Hematopoietic multipotent progenitor cell treated with erythropoietin and hydrocortisone succinate and interleukin-3 and kit ligand, for 4 days (in vitro differentiated cells): Measurements from ENCODE around the gene DCLK3.

Experiments
- DNase-seq: peaks from one replicate; pipeline ENCODE4 v3.0.0-alpha.2; 2015

Gene DCLK3, protein sequence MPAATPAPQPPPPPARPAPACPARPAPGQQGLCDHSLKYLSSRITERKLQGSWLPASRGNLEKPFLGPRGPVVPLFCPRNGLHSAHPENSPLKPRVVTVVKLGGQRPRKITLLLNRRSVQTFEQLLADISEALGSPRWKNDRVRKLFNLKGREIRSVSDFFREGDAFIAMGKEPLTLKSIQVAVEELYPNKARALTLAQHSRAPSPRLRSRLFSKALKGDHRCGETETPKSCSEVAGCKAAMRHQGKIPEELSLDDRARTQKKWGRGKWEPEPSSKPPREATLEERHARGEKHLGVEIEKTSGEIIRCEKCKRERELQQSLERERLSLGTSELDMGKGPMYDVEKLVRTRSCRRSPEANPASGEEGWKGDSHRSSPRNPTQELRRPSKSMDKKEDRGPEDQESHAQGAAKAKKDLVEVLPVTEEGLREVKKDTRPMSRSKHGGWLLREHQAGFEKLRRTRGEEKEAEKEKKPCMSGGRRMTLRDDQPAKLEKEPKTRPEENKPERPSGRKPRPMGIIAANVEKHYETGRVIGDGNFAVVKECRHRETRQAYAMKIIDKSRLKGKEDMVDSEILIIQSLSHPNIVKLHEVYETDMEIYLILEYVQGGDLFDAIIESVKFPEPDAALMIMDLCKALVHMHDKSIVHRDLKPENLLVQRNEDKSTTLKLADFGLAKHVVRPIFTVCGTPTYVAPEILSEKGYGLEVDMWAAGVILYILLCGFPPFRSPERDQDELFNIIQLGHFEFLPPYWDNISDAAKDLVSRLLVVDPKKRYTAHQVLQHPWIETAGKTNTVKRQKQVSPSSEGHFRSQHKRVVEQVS

DNA sequence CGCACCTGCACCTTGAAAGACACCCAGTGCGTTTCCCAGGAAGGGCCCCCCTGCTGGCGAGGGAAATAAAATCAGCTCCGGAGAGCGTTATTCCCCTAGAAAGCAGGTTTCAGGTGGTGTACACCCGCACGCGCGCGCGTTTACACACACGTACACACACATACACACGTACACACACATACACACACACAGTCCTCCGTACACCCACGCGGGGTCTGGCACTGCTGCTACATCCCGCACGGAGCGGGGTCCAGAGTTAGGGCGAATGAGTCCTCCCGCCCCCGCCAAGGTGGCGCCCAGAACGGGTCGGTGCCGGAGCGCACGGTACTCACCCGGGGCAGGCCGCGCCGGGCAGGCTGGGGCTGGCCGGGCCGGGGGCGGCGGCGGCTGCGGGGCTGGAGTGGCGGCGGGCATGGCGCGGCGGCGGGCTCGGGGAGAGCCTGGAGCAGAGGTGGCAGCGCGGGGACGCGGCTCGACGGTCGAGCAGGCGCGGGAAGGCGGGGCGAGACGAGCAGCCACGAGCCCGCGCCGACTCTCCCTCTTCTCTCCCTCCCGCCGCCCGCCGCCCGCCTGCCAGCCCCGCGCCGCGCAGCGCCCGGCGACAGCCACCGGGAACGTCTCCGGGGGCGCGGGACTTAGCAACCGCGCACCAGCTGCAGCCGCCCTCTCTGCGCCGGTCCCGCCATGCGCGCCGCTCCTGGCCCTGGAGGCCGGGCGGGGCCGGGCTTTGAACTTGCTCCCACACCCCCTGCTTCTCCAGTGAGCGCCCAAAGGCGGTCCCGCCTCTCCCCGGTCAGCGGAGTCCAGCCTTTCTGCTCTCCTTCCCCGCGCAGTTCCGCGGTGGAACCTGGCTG is at the start of gene DCLK3:
Gene DCLK3, minus strand, starts transcription at position 704 of the 854 bp plus-strand sequence. Its CDS starts 290 bp downstream, at position 414.
- DNase-seq, result peak; percentile 38

DNA sequence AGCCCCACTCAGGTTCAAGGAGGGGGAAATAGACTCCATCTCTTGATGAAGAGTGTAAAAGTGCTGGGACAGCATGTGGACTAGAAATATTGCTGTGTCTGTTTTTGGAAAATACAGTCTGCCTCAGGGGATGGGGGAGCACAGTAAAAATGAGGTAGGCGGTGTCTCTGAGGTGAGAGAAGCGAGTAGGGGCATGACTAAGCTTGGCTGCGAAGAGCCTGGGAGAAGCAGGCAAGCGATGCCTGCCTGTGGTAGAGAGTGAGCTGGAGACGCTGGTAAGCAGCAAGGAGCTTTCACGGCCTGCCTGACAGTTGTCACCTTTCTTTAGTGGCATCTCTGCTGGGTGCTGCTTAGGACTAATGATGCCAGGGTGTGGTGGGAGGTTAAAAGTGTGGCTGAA is 49.0 kb upstream of the DCLK3 start:
- no peak for DNase-seq

DNA sequence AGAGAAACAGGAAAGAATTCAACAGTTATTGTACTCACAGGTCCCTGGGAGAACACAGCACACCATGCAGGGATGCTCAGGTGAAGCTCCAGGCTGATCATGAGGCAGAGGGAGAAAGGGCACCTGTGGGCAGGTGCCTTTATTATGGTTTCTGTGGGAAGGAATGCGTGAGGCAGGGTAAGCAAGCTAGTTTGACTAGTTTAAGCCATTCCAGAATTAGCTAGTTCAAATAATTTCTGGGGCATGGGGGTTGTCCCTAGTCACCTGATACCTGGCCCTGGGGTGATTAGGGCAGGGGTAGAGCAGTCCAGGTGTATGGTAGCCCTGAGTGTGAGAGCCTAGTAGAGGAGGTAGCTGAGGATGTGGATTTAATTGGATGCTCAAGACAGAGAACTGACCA is 47.9 kb upstream of the DCLK3 start:
- DNase-seq, result no peak

DNA sequence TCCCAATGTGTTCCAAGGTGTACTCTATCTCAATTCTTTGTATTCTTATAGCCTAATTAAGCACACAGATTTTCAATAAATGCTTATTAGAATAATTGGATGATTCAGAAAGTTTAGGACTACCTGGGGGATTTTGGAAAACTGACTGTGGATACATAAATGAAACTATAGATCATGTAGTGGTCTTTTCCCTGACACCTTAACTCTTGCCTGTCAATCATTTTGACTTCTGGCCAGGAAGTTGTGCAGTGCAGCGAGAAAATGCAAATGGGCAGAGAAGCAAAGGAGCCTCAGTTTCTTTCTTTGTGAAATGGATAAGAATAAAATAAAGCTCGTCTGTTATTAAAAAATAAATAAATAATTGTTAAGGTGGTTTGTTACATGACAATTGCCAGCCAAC is 47.4 kb upstream of the DCLK3 start:
- DNase-seq, result no peak

DNA sequence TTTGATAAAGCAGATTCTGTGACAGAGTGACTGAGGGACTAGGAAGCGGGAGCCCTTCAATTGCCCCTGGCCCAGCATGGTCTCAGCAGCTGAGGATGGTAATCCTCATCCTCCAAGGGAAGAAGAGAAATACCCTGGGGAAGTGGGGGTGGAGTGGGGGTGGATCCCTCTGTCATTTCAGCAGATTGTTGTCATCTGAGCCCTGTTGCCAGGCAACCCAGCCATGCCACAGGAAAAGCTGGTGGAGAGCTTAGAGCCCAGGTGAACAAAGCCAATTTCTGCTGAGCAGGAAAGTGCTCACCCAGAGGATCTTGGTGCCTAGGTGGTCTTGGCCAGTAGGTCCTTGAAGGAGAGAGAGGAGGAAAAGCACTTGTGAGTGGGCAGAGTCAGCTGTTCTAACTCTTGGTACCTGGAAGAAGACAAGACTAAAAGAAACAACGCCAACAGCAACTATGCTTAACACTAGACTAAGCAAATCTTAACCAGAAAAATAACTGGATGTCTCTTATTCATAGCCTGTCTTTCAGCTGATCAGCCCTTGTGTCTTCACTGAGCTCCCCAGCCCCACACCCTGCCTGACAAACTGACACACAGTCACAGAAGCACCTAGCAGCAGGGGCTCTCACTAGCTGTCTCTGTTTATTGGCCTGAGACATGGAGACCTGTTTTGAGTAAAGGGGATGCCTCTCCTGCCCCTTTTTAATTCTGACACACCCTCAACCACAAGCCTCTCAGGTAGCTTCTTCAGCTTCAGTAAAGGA is 40.1 kb upstream of the DCLK3 start:
- DNase-seq, result no peak

DNA sequence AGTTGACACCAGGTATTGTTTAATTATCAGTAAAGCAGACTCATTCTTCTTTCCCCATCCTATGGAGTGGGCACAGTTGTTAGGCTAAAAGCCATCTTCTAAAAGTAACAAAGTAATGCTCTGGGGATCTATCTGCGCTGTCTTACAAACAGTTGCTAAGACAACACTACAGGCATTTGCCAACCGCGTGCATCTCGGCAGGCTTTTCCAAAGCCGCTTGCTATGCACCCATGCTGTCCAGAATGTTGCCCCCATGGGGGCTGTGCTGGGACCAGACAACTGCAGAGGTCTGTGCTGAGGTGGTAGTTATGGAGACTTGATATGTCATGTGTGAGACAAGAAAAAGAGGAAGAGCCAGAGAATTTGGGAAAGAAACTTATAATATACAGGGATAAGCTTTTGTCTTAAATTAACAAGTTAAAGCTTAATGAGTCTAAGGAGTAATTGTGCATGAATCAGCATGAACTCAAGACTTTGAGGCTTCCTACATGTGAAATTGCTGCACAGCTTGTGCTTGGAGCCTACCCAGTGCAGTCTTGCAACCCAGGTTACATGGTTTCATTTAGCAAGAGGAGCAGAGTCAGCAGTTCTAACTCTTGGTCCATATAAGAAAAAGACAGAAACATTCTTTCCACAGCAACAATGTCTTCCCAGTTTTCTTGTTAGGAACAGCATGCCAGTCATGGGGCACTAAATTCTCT is 38.9 kb upstream of the DCLK3 start:
- DNase-seq, result no peak

DNA sequence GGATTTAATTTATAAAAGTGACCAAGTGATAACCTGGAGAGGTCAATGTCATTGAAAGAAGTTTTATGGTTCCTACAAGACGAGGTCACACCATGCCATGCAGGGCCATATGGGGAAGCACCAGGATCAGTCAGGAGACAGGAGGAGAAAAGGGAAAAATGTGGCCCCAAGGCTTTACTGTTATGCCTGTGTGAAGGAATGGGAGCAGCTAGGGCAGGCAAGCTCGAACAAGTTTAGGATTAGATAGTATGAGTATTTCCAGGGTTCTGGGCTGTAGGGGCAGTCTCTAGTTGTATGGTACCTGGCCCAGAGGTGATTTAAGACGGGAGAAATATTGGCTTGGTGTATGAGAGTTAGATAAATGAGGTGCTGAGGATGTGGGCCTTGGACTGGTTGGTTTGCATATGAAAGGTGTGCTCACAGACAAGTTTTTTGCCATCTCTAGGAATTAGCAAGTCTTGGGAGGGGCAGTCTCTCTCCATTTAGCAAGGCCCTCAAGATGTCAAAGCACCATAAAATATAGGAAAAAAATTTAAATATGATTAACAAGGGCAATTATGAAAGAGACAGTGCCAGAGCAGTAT is 36.3 kb upstream of the DCLK3 start:
- DNase-seq, result no peak

DNA sequence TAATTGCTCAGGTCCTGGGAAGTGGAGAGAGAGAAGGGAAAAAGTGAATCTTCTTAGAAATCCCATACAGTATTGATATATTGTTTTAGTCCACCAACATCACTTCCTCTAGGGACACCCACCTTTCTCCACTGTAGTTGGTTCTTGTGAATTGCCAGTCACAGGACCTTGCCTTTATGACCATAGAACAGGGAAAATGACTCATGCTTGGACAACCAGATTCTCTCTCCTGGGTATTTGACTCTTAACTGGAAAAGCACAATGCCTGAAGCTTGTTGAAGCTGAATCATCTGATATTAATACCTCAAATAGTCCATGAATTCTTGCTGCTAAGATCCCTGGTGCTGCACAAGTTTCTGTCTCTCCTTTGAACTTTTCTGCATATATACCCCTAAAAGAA is 32.5 kb upstream of the DCLK3 start:
- no peak for DNase-seq

DNA sequence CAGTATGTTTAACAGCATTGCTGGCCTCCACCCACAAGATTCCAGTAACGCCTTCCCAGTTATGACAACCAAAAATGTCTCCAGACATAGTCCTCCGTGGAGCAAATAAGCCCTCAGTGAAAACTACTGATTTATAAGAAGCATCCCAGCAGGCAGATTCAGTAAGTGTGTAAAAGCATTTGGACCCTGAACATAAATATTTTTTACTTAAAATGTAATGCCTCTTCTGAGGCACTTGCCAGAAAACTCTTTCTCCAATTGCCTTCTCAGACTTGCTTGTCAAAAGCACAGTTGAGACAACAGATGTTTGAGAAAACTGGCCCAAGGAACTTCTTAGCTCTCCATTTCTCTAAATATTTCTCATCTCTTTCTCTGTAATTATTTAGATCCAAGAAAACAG is 31.8 kb upstream of the DCLK3 start:
- no peak for DNase-seq

DNA sequence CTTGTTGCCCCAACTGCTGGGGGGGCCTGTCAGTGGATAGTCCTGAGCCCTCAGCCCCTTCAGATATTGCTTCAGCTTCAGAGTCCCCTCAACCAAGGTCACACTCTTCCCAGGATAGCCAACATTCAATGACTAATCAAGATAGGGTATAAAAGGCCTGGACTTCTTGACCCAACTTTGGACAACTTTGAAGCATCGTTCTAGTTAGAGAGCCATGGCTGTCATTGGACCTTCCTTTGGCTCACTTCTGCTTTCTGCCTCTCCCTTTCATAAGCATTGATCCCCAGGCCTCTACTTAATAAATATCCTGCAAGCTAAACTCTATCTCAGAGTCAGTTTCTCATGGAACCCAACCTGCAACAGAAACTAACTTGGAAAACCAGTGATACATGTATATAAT is 31.3 kb upstream of the DCLK3 start:
- no peak for DNase-seq

DNA sequence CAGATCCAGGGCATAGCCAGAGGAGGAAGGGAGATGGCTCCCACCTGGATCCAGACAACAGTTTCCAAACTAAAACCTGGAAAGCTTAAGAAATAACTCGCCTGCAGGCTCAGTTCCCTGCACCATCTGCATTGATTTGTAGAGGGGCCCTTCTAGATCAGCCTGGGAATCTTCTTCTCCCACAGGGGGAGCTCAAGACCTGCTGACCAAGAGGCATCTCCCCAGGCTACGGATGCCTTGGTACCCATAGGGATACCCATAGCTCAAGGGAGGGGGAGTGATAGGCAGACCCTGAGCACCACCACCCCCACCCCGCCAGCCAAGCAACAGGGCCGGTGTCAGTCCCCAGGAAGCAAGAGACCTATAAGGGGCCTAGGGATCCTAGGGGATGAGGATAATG is 28.0 kb upstream of the DCLK3 start:
- DNase-seq, result peak; percentile 68

DNA sequence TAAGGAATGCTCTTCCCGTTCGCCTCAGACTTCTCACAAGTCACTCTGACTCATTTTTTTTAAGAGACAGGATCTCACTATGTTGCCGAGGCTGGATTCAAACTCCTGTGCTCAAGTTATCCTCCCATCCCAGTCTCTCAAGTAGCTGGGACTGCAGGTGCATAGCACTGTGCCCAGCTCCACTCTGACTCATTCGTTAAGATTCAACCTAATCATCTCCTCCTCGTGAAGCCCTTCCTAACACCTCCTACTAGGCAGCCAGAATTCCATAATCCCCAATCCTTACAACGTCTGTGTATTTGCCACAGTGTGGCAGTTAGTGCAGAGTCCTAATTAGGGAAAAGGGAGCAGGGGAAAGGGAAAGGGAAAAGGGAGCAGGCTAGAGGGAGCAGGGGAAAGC is 26.4 kb upstream of the DCLK3 start:
- DNase-seq, result no peak

DNA sequence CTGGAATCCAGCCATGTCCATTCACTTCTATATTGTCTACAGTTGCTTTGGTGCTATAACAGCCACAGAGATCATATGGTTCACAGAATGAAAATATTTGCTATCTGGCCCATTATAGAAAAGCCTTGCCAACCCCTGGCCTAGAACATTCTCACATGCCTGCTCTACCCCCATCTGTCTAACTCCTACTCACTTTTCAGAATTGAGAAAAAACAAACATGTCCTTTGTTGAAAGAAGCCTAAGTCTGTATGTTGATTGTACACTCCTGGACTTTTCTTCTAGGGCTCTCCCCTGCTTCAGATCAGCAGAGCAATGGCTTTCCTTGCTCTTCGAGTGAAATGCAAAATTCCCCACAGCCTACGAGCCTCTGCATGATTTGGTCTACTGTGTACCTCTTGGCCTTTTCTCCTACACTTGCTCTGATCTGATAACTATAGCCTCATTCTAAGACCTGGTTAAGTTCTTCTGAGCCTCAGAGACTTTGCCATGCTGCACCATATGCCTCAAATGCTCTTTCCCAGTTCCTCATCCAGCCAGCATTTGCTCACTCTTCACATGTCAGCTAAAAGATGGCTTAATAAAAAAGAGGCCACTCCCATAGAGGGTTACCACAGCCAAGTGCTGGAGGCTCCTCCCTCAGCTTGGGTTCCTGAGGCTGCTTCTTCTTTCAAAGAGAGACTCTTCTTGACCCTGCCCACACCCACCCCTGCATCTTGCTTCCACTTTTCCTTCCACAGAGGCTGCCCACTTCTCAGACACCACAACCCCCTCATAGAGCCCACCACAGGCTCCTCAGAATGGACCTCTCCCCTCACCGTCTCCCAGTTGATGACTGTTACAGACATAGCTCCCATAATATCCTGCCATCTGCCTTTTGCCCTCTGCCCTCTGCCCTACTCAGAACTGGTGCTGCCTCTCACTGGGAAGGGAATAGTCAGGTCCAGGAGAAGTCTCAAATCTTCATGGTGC is 22.9 kb upstream of the DCLK3 start:
- peak; percentile 64 for DNase-seq

DNA sequence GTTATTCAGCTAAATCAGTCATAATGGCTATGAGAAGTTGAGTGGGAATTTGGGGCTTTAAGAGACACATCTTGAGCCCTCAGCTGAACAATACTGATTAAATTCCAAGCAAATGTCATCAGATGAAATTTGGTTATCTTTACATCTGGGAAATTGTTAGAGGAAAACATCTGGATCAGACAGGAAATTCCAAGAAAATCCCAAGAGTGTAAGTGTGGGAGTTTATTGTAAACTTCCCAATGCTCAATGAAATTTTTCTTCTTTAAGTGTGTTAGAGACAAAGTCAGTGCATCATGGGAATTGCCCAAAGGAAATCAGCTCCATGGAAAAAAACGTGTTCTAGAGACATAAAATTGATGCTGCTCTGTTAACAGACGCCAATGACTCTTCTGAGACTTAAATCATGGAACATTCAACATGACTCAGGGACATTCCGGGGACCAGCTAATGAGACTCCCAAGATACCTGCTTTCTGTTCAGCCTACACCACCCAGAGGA is 19.8 kb upstream of the DCLK3 start:
- DNase-seq, result no peak

DNA sequence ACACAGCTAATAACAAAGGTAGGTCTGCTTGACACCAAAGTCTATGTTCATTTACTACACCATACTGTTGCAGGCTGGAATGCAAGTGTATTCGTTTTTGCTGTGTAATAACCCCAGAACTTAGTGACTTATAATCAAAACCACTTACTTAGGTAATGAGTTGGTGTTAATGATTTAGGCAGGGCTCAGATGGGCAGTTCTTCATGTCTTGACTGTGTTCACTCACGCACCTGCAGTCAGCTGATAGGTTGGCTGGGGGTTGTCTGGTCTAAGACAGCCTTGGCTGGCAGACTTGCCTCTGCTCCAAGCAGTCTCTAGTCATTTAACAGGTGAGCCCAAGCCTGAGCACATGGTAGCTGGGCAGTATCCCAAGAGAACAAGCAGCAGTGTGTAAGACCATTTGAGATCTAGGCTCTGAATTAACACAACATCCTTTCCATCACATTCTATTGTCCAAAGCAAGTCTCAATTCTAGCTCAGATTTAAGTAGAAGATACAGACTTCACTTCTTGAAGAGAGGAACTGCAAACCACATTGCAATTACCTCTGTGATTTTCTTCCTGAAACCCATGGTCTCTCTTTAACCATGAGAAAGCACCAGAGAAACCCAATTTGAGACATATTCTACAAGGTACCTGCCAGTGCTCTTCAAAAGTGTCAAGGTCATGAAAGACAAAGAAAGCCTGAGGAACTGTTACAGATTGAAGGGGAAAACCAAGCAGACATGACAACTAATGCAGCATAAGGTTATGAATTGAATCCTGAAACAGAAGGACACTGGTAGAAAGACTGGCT is 13.3 kb upstream of the DCLK3 start:
- DNase-seq, result no peak

DNA sequence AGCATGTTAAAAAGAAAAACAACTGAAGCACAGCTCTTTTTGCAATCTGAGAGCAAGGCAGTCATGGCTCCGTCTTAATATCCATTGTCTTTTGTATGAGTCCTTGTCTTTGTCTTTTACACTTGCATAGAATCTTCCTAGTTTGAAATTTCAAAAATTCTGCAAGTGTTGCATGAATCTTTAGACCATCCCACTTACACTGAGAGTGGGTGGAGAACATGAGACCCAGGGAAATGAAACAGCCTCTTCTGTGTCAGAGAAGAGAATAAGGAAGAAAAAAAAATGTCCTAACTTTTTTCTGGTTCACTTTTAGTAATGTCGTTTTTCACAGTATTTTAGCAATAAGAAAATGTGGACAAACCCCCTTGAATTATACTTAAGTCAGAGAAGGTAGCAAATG is 12.1 kb upstream of the DCLK3 start:
- DNase-seq, result no peak

DNA sequence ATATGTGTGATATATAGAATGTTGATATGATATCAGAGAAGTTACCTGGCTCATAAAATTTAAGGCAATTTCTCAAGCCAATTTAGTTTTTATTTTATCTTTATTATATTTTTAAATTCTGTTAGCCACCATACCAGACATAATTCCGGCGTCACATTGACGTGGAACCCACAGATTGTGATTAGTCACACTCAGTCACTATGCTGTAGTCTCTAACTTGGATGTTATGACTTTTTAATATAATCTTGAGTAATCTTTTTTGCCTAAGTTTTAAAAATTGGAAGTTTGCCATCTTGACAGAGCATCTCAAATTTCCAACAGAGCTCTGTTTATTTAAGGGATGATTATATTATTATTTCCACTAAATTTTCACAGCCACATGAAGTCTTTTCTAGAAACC is 9.7 kb upstream of the DCLK3 start:
- DNase-seq, result no peak

DNA sequence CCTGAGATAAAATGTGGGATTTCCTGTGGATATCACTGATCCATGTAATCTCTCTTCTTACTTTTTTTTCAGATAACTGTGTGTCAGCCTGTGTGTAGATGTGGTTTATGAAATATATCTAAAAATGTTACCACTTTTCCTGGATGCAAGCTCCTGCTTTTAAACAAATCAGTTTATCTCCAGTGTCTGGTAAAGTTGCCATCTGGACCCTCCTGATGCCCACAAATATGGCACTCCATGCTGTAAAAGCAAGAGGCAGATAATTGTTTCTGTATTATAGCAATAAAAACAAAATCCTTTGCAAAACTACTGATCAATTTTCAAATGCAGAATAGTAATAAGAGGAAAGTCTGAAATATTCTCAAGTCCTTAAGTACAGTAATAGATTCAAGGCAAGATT is 7.6 kb upstream of the DCLK3 start:
- no peak for DNase-seq

DNA sequence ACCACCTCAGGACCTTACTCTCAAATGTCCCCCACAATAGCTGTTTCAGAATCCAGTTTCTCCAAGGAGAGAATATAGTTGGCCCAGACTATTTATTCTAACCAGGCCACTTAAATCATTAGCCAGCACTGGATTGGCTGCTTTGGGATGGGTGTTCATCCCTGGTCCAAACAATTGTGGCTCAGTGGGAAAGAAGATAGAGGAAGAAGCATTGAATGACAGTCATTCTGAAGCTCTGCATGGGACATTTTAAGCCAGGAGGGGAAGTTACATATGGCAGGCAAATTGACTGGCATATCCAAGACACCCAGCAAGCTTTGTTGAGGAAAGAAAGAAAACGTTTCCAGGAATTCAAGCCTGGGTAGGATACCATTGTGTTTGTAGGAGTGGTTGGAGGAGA is 5.6 kb upstream of the DCLK3 start:
- no peak for DNase-seq
